ENCODE results near the gene LLGL2.
A peak's percentile ranks its signal among the peaks of the same experiment; 100 is the strongest.

Gene LLGL2

GRCh38 chr17:75494326-75494877 lies 31.1 kb upstream of the LLGL2 start:
- H3K27me3 ChIP-seq (ENCODE audit: insufficient read depth, low read length, poor library complexity): no peaks in the 10 kb centered on the region
- H3K23ac ChIP-seq (ENCODE audit: low read length): no peak overlapping the region
- H4K5ac ChIP-seq (ENCODE audit: low read length): no peak overlapping the region
- no peak overlapping the region for H3K4ac ChIP-seq (ENCODE audit: low read depth, low read length)
- no peak overlapping the region for H3K56ac ChIP-seq (ENCODE audit: low read length)
- H2AK5ac ChIP-seq (ENCODE audit: low read length): no peak overlapping the region
- DNase-seq: no peak
- H3K4me3 ChIP-seq (ENCODE audit: low read length): no peak overlapping the region
- no peak overlapping the region for H3K27ac ChIP-seq (ENCODE audit: low read depth, low read length)
- H4K8ac ChIP-seq (ENCODE audit: low read depth, low read length): no peak overlapping the region
- no peak overlapping the region for H2BK15ac ChIP-seq (replicated peaks; ENCODE audit: low read depth)
- H3K4me2 ChIP-seq (ENCODE audit: low read length): no peak overlapping the region
- no peaks in the 10 kb centered on the region for H3K79me2 ChIP-seq (ENCODE audit: control insufficient read depth, insufficient read depth, low read length)
- H3K9ac ChIP-seq (ENCODE audit: low read length): no peak overlapping the region
- H2BK5ac ChIP-seq (ENCODE audit: low read length): no peak overlapping the region
- no peaks in the 10 kb centered on the region for H3K4me1 ChIP-seq (ENCODE audit: control insufficient read depth, low read depth, low read length)
- no peak overlapping the region for H3K18ac ChIP-seq (ENCODE audit: low read length)
- no peaks in the 10 kb centered on the region for H3K79me1 ChIP-seq (ENCODE audit: low read length)
- H2BK120ac ChIP-seq (ENCODE audit: low read depth, low read length): no peak overlapping the region
- peaks cover 2% of the 10 kb centered on the region for H3K36me3 ChIP-seq (ENCODE audit: control insufficient read depth, insufficient read depth, low read length)
- WGBS (ENCODE audit: extremely low coverage, insufficient coverage, low lambda C conversion rate): no CpG with 5 or more reads among the region's 14 CpGs

- Histone ChIP-seq H3K27me3 (ENCODE audit: insufficient read depth, low read length, poor library complexity) (no peaks in the 10 kb centered on the region), H2BK120ac (ENCODE audit: low read depth, low read length) (no peak overlapping the region), H2BK15ac (replicated peaks; ENCODE audit: low read depth) (no peak overlapping the region), H3K23ac (ENCODE audit: low read length) (no peak overlapping the region), H3K4ac (ENCODE audit: low read depth, low read length) (no peak overlapping the region), H3K79me2 (ENCODE audit: control insufficient read depth, insufficient read depth, low read length) (no peaks in the 10 kb centered on the region), H3K9ac (ENCODE audit: low read length) (no peak overlapping the region), H2AK5ac (ENCODE audit: low read length) (no peak overlapping the region), H2BK5ac (ENCODE audit: low read length) (no peak overlapping the region), H3K79me1 (ENCODE audit: low read length) (no peaks in the 10 kb centered on the region), H3K36me3 (ENCODE audit: control insufficient read depth, insufficient read depth, low read length) (peaks cover 2% of the 10 kb centered on the region), H4K5ac (ENCODE audit: low read length) (no peak overlapping the region), H3K4me3 (ENCODE audit: low read length) (no peak overlapping the region), H3K4me2 (ENCODE audit: low read length) (no peak overlapping the region), H3K27ac (ENCODE audit: low read depth, low read length) (no peak overlapping the region), H4K8ac (ENCODE audit: low read depth, low read length) (no peak overlapping the region), H3K4me1 (ENCODE audit: control insufficient read depth, low read depth, low read length) (no peaks in the 10 kb centered on the region), H3K56ac (ENCODE audit: low read length) (no peak overlapping the region), H3K18ac (ENCODE audit: low read length) (no peak overlapping the region)
- WGBS (ENCODE audit: extremely low coverage, insufficient coverage, low lambda C conversion rate): no CpG with 5 or more reads among the region's 11 CpGs
- no peak for DNase-seq
These were observed 29.5 kb upstream of the LLGL2 start for GRCh38 chr17:75496005-75496404.

- Histone ChIP-seq H3K36me3 (ENCODE audit: control insufficient read depth, insufficient read depth, low read length) (peaks cover 2% of the 10 kb centered on the region), H4K8ac (ENCODE audit: low read depth, low read length) (no peak overlapping the region), H3K27me3 (ENCODE audit: insufficient read depth, low read length, poor library complexity) (no peaks in the 10 kb centered on the region), H2BK120ac (ENCODE audit: low read depth, low read length) (no peak overlapping the region), H3K56ac (ENCODE audit: low read length) (no peak overlapping the region), H3K18ac (ENCODE audit: low read length) (no peak overlapping the region), H3K4me3 (ENCODE audit: low read length) (no peak overlapping the region), H3K23ac (ENCODE audit: low read length) (no peak overlapping the region), H2BK15ac (replicated peaks; ENCODE audit: low read depth) (no peak overlapping the region), H3K79me1 (ENCODE audit: low read length) (no peaks in the 10 kb centered on the region), H3K4me2 (ENCODE audit: low read length) (no peak overlapping the region), H2AK5ac (ENCODE audit: low read length) (no peak overlapping the region), H3K27ac (ENCODE audit: low read depth, low read length) (no peak overlapping the region), H3K4ac (ENCODE audit: low read depth, low read length) (no peak overlapping the region), H3K9ac (ENCODE audit: low read length) (no peak overlapping the region), H3K79me2 (ENCODE audit: control insufficient read depth, insufficient read depth, low read length) (no peaks in the 10 kb centered on the region), H3K4me1 (ENCODE audit: control insufficient read depth, low read depth, low read length) (no peaks in the 10 kb centered on the region), H2BK5ac (ENCODE audit: low read length) (no peak overlapping the region), H4K5ac (ENCODE audit: low read length) (no peak overlapping the region)
- WGBS (ENCODE audit: extremely low coverage, insufficient coverage, low lambda C conversion rate): no CpG with 5 or more reads among the region's 21 CpGs
- DNase-seq: no peak
These were observed 27.3 kb upstream of the LLGL2 start for GRCh38 chr17:75498039-75498725.

GRCh38 chr17:75498726-75499213 lies 26.7 kb upstream of the LLGL2 start:
- Histone ChIP-seq H3K36me3 (ENCODE audit: control insufficient read depth, insufficient read depth, low read length) (peaks cover 3% of the 10 kb centered on the region), H3K4me1 (ENCODE audit: control insufficient read depth, low read depth, low read length) (no peaks in the 10 kb centered on the region), H3K27me3 (ENCODE audit: insufficient read depth, low read length, poor library complexity) (no peaks in the 10 kb centered on the region), H2BK5ac (ENCODE audit: low read length) (no peak overlapping the region), H3K18ac (ENCODE audit: low read length) (no peak overlapping the region), H2BK15ac (replicated peaks; ENCODE audit: low read depth) (no peak overlapping the region), H3K56ac (ENCODE audit: low read length) (no peak overlapping the region), H3K79me1 (ENCODE audit: low read length) (no peaks in the 10 kb centered on the region), H3K9ac (ENCODE audit: low read length) (no peak overlapping the region), H4K5ac (ENCODE audit: low read length) (no peak overlapping the region), H3K79me2 (ENCODE audit: control insufficient read depth, insufficient read depth, low read length) (no peaks in the 10 kb centered on the region), H4K8ac (ENCODE audit: low read depth, low read length) (no peak overlapping the region), H3K23ac (ENCODE audit: low read length) (no peak overlapping the region), H3K4me3 (ENCODE audit: low read length) (no peak overlapping the region), H3K4ac (ENCODE audit: low read depth, low read length) (no peak overlapping the region), H3K4me2 (ENCODE audit: low read length) (no peak overlapping the region), H2AK5ac (ENCODE audit: low read length) (no peak overlapping the region), H2BK120ac (ENCODE audit: low read depth, low read length) (no peak overlapping the region), H3K27ac (ENCODE audit: low read depth, low read length) (no peak overlapping the region)
- DNase-seq: peak; percentile 45
- no CpG with 5 or more reads among the region's 16 CpGs for WGBS (ENCODE audit: extremely low coverage, insufficient coverage, low lambda C conversion rate)

- WGBS (ENCODE audit: extremely low coverage, insufficient coverage, low lambda C conversion rate): no CpG with 5 or more reads among the region's 16 CpGs
These were observed 26.0 kb upstream of the LLGL2 start for GRCh38 chr17:75499313-75500022.

More at GRCh38 chr17:75499313-75500022, 26.0 kb upstream of the LLGL2 start:
- Histone ChIP-seq H3K4ac (ENCODE audit: low read depth, low read length) (no peak overlapping the region), H3K27ac (ENCODE audit: low read depth, low read length) (no peak overlapping the region), H3K27me3 (ENCODE audit: insufficient read depth, low read length, poor library complexity) (no peaks in the 10 kb centered on the region), H3K9ac (ENCODE audit: low read length) (no peak overlapping the region), H2BK120ac (ENCODE audit: low read depth, low read length) (no peak overlapping the region), H3K79me2 (ENCODE audit: control insufficient read depth, insufficient read depth, low read length) (no peaks in the 10 kb centered on the region), H2BK5ac (ENCODE audit: low read length) (no peak overlapping the region), H3K18ac (ENCODE audit: low read length) (no peak overlapping the region), H4K8ac (ENCODE audit: low read depth, low read length) (no peak overlapping the region), H3K79me1 (ENCODE audit: low read length) (no peaks in the 10 kb centered on the region), H2BK15ac (replicated peaks; ENCODE audit: low read depth) (no peak overlapping the region), H2AK5ac (ENCODE audit: low read length) (no peak overlapping the region), H3K4me3 (ENCODE audit: low read length) (no peak overlapping the region), H3K4me1 (ENCODE audit: control insufficient read depth, low read depth, low read length) (no peaks in the 10 kb centered on the region), H3K23ac (ENCODE audit: low read length) (no peak overlapping the region), H3K56ac (ENCODE audit: low read length) (no peak overlapping the region), H3K4me2 (ENCODE audit: low read length) (no peak overlapping the region), H4K5ac (ENCODE audit: low read length) (no peak overlapping the region), H3K36me3 (ENCODE audit: control insufficient read depth, insufficient read depth, low read length) (peaks cover 3% of the 10 kb centered on the region)
- DNase-seq: no peak

All from mesendoderm (in vitro differentiated cells).